DOHH2 (cell line): ENCODE data around the gene HCK.

ENCODE experiments used
- H3F3A ChIP-seq: fragments of 200-600 bp; sonication (generic), shearing (Covaris generic); 2 replicates; pipeline ENCODE4 v1.6.0; 2016; ENCODE audit warnings: antibody characterized with exemption, mild to moderate bottlenecking; ENCODE audit not compliant: control insufficient read depth, insufficient read depth
- H3K27ac ChIP-seq: fragments of 200-600 bp; sonication (generic); 2 replicates; pipeline ENCODE4 v1.5.1; 2014; ENCODE audit warnings: low read depth, mild to moderate bottlenecking, low read length, moderate library complexity
- H3K27me3 ChIP-seq: fragments of 200-600 bp; sonication (generic); 2 replicates; pipeline ENCODE4 v1.6.1; 2014; ENCODE audit warnings: mild to moderate bottlenecking, low read length, mixed read lengths; ENCODE audit not compliant: control insufficient read depth
- H3K36me3 ChIP-seq: fragments of 200-600 bp; sonication (generic); 2 replicates; pipeline ENCODE4 v1.6.1; 2014; ENCODE audit warnings: mild to moderate bottlenecking, low read length, moderate library complexity, mixed read lengths; ENCODE audit not compliant: control insufficient read depth
- H3K4me1 ChIP-seq: fragments of 200-600 bp; sonication (generic); 2 replicates; pipeline ENCODE4 v1.6.1; 2014; ENCODE audit warnings: mild to moderate bottlenecking, low read length, mixed read lengths; ENCODE audit not compliant: control insufficient read depth
- H3K4me2 ChIP-seq: fragments of 200-600 bp; sonication (generic); 2 replicates; pipeline ENCODE4 v1.6.0; 2014; ENCODE audit warnings: mild to moderate bottlenecking, low read length, moderate library complexity
- H3K4me3 ChIP-seq: fragments of 200-600 bp; sonication (generic); 2 replicates; pipeline ENCODE4 v1.5.1; 2014; ENCODE audit warnings: mild to moderate bottlenecking, low read length, mixed read lengths
- H3K79me2 ChIP-seq: fragments of 200-600 bp; sonication (generic); 2 replicates; pipeline ENCODE4 v1.6.1; 2014; ENCODE audit warnings: mild to moderate bottlenecking, low read length, mixed read lengths; ENCODE audit not compliant: control insufficient read depth
- H3K9me2 ChIP-seq: fragments of 200-600 bp; sonication (generic); replicated peaks from 2 replicates; pipeline ENCODE4 v1.6.1; 2014; ENCODE audit warnings: mild to moderate bottlenecking, low read length, mixed read lengths; ENCODE audit not compliant: control insufficient read depth
- H3K9me3 ChIP-seq: fragments of 200-600 bp; sonication (generic); 2 replicates; pipeline ENCODE4 v1.6.1; 2014; ENCODE audit warnings: antibody characterized with exemption, low read length, mixed read lengths; ENCODE audit not compliant: control insufficient read depth, insufficient read depth
- H4K20me1 ChIP-seq: fragments of 200-600 bp; sonication (generic); 2 replicates; pipeline ENCODE4 v1.6.0; 2014; ENCODE audit warnings: low read depth, mild to moderate bottlenecking, antibody characterized with exemption, low read length, moderate library complexity; ENCODE audit not compliant: control insufficient read depth, insufficient read depth
- EZH2phosphoT487 ChIP-seq: fragments of 200-600 bp; sonication (generic); IDR thresholded peaks from 2 replicates; pipeline ENCODE4 v1.6.1; 2017; ENCODE audit warnings: borderline replicate concordance, mild to moderate bottlenecking, antibody characterized with exemption, low read length, moderate library complexity, mixed read lengths
- TF ChIP-seq, protein P1 (sequence below): fragments of 200-600 bp; sonication (generic); IDR thresholded peaks from one replicate; pipeline ENCODE4 v1.5.1; 2014; ENCODE audit warnings: antibody characterized with exemption, mild to moderate bottlenecking, low read depth, low read length; ENCODE audit not compliant: poor library complexity, severe bottlenecking

HCK gene

DNA sequence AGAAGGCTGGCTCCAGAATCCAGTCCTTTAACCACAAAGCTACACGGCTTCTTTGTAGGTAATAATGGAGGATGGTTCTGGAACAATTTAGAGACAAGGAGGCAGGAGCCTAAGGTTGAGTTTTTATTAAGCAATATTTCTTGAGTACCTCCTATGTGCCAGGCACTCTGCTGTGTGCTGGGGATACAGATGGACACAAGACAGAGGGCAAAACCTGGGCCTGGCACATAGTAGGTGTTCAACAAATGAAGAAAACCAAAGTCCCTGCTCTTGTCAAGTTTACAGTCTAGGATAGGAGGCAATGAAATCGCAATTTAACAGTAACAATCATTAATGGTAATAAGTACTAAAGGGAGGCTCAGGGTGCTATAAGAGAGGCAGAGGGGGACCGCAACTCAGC, 24.4 kb upstream of the HCK start:
- H3K27me3 ChIP-seq = peaks cover 8% of the 10 kb centered on the region
- no peaks in the 10 kb centered on the region for H3K9me3 ChIP-seq
- H4K20me1 ChIP-seq = no peaks in the 10 kb centered on the region
- H3K36me3 ChIP-seq = no peaks in the 10 kb centered on the region
- TF ChIP-seq, protein P1, sequence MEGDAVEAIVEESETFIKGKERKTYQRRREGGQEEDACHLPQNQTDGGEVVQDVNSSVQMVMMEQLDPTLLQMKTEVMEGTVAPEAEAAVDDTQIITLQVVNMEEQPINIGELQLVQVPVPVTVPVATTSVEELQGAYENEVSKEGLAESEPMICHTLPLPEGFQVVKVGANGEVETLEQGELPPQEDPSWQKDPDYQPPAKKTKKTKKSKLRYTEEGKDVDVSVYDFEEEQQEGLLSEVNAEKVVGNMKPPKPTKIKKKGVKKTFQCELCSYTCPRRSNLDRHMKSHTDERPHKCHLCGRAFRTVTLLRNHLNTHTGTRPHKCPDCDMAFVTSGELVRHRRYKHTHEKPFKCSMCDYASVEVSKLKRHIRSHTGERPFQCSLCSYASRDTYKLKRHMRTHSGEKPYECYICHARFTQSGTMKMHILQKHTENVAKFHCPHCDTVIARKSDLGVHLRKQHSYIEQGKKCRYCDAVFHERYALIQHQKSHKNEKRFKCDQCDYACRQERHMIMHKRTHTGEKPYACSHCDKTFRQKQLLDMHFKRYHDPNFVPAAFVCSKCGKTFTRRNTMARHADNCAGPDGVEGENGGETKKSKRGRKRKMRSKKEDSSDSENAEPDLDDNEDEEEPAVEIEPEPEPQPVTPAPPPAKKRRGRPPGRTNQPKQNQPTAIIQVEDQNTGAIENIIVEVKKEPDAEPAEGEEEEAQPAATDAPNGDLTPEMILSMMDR = no peak
- no peak overlapping the region for H3K4me3 ChIP-seq
- H3K4me2 ChIP-seq = no peak overlapping the region
- H3K4me1 ChIP-seq = peaks cover 27% of the 10 kb centered on the region
- H3K79me2 ChIP-seq = no peaks in the 10 kb centered on the region
- H3K27ac ChIP-seq = no peak overlapping the region
- H3F3A ChIP-seq = peaks cover 3% of the 10 kb centered on the region; the same call in 1 of the 2 replicates
- no peaks in the 10 kb centered on the region for H3K9me2 ChIP-seq

DNA sequence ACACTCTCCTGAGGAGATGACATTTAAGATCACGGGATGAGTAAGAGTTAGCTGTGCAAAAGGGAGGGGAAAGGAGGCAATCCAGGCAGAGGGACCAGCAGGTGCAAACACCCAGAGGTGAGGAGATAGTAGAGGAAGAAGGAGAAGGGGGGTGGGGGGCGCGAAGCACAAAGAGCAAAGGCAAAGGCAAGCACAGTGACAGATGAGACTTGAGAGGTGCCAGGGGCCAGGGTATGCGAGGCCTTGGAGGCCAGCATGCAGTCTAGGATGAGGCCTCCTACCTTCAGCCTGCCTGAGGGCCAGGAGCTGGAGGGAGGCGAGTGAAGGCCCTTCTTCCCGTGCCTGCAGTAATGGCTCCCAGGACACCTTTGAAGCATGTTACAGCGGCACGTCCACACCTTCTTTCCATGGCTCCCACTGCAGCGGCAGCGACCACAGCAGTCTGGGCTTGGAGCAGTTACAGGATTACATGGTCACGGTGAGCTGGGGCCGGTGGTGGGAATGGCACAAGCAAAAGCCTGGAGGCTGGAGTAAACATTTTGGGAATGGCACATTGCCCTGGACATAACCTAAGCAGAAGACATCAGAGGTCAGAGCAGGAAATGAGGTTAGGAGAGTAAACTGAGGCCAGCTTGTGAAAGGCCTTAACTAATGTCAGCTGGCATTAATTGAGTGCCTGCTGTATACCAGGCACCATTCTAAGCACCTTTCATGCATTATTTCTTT, 23.2 kb upstream of the HCK start:
- Histone ChIP-seq H3K36me3 (no peaks in the 10 kb centered on the region), H3K4me3 (no peak overlapping the region), H3K27me3 (peaks cover 7% of the 10 kb centered on the region), H3K9me3 (no peaks in the 10 kb centered on the region), H3K9me2 (no peaks in the 10 kb centered on the region), H3F3A (peaks cover 5% of the 10 kb centered on the region; the same call in 1 of the 2 replicates), H3K4me1 (peaks cover 39% of the 10 kb centered on the region), H3K79me2 (no peaks in the 10 kb centered on the region), H3K4me2 (no peak overlapping the region), H3K27ac (no peak overlapping the region), H4K20me1 (no peaks in the 10 kb centered on the region)
- no peak for TF ChIP-seq EZH2phosphoT487
- TF ChIP-seq, protein P1 = no peak

- Histone ChIP-seq H3K36me3 (no peaks in the 10 kb centered on the region), H3K4me1 (peaks cover 43% of the 10 kb centered on the region), H3K79me2 (no peaks in the 10 kb centered on the region), H3K9me2 (no peaks in the 10 kb centered on the region), H4K20me1 (no peaks in the 10 kb centered on the region), H3K4me3 (no peak overlapping the region), H3K27ac (no peak overlapping the region), H3K4me2 (no peak overlapping the region), H3F3A (peaks cover 5% of the 10 kb centered on the region; the same call in 1 of the 2 replicates), H3K9me3 (no peaks in the 10 kb centered on the region), H3K27me3 (0 out of 2 replicates have a peak, but pooled peaks cover 2% of the 10 kb centered on the region)
- TF ChIP-seq, protein P1 = no peak
- TF ChIP-seq EZH2phosphoT487 = no peak
These were observed 22.5 kb upstream of the HCK start for GRCh38 chr20:32029561-32029960.
